COLO668 (cell line): ENCODE measurements around the gene PCDHA3.
"Not testable (repeated sequence)": the region's sequence is repeated elsewhere in the genome, so short reads cannot be mapped to it uniquely, and the experiment has no call there.

Experiments used
- DNase-seq: peaks from one replicate; lab custom pipeline; 2025; ENCODE audit not compliant: unreplicated experiment; lab: John Stamatoyannopoulos, UW

PCDHA3 gene

GRCh38 chr5:140800816-140801493, at the start of gene PCDHA3:
PCDHA3 (plus strand) TSS chr5:140801057.
- DNase-seq, result peak; percentile 27

GRCh38 chr5:140753561-140753960, 47.3 kb upstream of the PCDHA3 start:
- DNase-seq, result no peak

- no peak for DNase-seq
These were observed 36.5 kb upstream of the PCDHA3 start for GRCh38 chr5:140764177-140764973.

DNA sequence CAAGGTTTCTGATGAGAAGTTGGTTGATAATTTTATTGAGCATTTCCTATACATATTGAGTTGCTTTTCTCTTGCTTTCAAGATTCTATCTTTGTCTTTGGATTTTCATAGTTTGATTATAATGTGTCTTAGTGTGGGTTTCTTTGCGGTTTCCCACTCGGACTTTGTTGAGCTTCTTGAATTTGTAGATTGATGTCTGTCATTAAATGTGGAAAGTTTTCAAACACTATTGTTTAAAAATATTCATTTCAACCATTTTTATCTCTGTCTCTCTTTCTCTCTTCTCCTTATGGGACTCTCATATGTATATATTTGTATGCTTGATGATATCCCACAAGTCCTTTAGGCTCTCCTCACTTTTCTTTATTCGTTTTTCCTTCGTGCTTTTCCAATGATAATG, 33.4 kb upstream of the PCDHA3 start:
- no peak for DNase-seq

GRCh38 chr5:140780512-140780911, 20.3 kb upstream of the PCDHA3 start:
- DNase-seq, result no peak

DNA sequence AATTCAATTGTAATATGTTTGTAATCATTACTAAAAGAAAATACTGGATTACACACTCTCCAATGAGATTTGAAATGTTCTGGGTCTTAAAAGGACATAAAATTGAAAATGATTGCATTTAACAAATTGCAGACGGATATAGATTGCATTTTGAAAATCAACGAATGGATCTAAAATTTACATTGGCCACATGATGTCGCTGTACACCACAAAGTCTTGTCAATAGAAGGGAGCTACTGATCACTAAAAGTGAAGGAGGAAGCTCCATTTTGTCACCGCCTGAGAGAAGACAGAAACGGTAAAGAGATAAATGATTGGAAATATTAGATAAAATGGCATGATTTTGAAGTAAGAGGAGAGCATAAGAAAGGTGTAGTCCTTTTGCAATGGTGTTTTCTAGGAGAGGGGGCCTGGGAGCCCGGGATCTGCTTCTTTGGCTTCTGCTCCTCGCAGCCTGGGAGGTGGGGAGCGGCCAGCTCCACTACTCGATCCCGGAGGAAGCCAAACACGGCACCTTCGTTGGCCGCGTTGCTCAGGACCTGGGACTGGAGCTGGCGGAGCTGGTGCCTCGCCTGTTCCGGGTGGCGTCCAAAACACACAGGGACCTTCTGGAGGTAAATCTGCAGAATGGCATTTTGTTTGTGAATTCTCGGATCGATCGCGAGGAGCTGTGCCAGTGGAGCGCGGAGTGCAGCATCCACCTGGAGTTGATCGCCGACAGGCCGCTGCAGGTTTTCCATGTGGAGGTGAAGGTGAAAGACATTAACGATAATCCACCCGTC, 14.8 kb upstream of the PCDHA3 start, which contains the start of gene PCDHA1:
Gene PCDHA1 (plus strand): TSS at position 236 of the 782 bp plus-strand sequence.
- DNase-seq, result no peak

- DNase-seq, result not testable (repeated sequence)
These were observed 13.4 kb upstream of the PCDHA3 start for GRCh38 chr5:140787422-140787821.

- DNase-seq, result not testable (repeated sequence)
These were observed 12.9 kb upstream of the PCDHA3 start for GRCh38 chr5:140787849-140788504.

DNA sequence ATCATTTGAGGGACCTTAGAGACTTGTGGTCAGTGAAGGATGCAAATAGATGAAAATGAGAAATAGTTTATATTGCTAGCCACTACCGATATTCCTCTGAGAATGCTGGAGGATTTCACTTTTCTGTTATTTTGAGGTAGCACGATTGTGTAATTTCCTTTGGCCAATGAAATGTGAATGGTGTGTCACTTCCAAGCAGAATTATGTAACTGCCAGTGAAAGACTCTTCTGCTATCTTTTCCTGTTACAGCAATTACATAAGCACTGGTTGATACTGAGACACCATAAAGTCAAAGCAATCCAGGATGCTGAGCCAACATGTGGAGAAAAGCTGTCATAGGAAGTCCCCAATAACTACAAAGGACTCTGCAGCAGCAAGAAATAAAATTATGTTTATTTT, 9.8 kb upstream of the PCDHA3 start:
- DNase-seq, result no peak

DNA sequence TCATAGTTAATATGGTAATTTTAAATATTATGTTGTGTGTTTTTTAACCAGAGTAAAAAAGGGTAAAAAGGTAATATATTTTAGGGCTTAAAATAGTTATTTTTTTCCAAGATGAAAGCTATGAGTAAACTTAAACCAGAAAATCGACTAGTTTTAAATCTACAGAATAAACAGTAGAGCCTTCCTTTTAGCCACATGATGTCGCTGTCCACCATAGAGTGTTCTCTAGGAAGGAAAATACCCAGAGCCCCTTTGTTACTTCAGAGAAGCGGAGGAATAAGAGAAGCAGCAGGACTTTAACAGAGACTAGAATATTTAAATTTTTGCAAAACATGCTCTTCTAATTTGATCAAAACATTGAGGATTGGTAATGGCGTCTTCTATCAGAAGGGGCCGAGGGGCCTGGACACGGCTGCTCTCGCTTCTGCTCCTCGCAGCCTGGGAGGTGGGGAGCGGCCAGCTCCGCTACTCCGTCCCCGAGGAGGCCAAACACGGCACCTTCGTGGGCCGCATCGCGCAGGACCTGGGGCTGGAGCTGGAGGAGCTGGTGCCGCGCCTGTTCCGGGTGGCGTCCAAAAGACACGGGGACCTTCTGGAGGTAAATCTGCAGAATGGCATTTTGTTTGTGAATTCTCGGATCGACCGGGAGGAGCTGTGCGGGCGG, 6.1 kb upstream of the PCDHA3 start, which contains the start of gene PCDHA2:
Gene PCDHA2 (plus strand): TSS at position 258 of the 664 bp plus-strand sequence.
- DNase-seq, result no peak

DNA sequence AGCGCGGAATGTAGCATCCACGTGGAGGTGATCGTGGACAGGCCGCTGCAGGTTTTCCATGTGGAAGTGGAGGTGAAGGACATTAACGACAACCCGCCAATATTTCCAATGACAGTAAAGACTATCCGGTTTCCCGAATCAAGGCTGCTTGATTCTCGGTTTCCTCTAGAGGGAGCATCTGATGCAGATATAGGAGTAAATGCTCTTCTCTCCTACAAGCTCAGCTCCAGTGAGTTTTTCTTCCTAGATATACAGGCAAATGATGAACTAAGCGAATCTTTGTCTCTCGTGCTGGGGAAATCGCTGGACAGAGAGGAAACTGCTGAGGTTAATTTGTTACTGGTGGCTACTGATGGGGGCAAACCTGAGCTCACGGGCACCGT, 5.6 kb upstream of the PCDHA3 start:
- DNase-seq, result no peak

- DNase-seq, result not testable (repeated sequence)
These were observed 4.7 kb upstream of the PCDHA3 start for GRCh38 chr5:140796072-140796717.

- no peak for DNase-seq
These were observed 4.2 kb upstream of the PCDHA3 start for GRCh38 chr5:140796718-140797095.

GRCh38 chr5:140801494-140801841, 611 bp downstream of the PCDHA3 start:
- DNase-seq, result peak; percentile 20

- not testable (repeated sequence) for DNase-seq
These were observed 1.5 kb downstream of the PCDHA3 start for GRCh38 chr5:140802381-140802780.

DNA sequence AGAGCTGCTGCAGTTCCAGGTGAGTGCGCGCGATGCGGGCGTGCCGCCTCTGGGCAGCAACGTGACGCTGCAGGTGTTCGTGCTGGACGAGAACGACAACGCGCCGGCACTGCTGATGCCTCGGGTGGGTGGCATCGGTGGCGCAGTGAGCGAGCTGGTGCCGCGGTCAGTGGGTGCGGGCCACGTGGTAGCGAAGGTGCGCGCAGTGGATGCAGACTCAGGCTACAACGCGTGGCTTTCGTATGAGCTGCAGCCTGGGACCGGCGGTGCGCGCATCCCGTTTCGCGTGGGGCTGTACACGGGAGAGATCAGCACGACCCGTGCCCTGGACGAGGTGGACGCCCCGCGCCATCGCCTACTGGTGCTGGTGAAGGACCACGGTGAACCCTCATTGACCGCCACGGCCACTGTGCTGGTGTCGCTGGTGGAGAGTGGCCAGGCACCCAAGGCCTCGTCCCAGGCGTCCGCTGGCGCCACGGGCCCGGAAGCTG, 2.0 kb downstream of the PCDHA3 start:
- no peak for DNase-seq

DNA sequence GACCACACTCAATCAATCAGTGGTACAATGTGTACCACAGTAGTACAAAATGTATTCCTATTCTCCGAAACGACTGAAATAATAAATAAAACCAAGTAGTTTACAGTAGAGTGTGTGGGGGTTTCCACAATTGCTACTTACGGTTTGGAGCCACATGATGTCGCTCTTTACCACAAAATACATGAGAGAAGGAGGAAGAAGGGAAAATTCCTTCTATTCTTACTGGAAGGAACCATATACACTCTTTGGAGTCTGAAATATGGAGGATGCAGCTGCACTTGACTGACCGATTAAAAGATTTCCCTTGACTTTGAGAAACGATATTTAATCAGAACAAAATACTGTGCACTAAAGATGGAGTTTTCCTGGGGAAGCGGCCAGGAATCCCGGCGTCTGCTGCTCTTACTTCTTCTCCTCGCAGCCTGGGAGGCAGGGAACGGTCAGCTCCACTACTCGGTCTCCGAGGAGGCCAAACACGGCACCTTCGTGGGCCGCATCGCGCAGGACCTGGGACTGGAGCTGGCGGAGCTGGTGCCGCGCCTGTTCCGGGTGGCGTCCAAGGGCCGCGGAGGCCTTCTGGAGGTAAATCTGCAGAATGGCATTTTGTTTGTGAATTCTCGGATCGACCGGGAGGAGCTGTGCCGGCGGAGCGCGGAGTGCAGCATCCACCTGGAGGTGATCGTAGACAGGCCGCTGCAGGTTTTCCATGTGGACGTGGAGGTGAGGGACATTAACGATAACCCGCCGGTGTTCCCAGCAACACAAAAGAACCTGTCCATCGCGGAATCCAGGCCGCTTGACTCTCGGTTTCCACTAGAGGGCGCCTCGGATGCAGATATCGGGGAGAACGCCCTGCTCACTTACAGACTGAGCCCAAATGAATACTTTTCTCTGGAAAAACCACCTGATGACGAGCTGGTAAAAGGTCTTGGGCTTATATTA, 6.2 kb downstream of the PCDHA3 start, which contains the start of gene PCDHA4:
Gene PCDHA4 (plus strand): TSS at position 235 of the 942 bp plus-strand sequence.
- DNase-seq, result peak; percentile 73

DNA sequence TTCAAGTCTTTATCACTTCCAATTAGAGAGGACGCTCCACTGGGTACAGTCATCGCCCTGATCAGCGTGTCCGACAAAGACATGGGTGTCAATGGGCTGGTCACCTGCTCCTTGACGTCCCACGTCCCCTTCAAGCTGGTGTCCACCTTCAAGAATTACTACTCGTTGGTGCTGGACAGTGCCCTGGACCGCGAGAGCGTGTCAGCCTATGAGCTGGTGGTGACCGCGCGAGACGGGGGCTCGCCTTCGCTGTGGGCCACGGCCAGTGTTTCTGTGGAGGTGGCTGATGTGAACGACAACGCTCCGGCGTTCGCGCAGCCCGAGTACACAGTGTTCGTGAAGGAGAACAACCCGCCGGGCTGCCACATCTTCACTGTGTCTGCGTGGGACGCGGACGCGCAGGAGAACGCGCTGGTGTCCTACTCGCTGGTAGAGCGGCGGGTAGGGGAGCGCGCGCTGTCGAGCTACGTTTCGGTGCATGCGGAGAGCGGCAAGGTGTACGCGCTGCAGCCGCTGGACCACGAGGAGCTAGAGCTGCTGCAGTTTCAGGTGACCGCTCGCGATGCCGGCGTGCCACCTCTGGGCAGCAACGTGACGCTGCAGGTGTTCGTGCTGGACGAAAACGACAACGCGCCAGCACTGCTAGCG, 7.5 kb downstream of the PCDHA3 start:
- DNase-seq, result not testable (repeated sequence)
